Measurements from ENCODE around the gene P3H4. TPM values are rescaled to one million over a fixed set of nuclear protein-coding genes. Genes with fewer than 3 reads are reported as not detected.
"Not testable (repeated sequence)": the region's sequence is repeated elsewhere in the genome, so short reads cannot be mapped to it uniquely, and the experiment has no call there.

Gene P3H4
- total and polyA plus RNA-seq, 7 donors: 3.0 to 12.3 (median 9.9) TPM

DNA sequence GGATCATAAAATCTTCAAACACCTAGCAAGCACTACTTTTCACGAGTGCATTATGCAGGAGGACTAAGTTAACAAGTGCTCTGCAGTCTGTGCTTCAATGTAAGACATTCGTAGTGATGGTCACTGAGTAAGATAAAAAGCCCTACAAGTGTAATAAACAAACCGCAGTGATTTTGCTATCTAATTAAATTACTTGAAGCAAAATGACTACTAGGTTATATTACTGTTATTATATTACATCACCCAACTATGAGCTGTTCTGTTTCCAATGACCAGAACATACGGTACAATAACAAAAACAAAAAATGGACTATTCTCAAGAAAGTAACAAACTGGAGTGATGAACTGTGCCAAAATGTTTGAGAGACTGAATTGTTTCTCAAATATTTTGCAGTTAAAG, 37.0 kb upstream of the P3H4 start:
- DNase-seq: no peak
- peaks cover 0 to 25% (median 11%) of the 10 kb centered on the region in 4 donors for H3K4me1 ChIP-seq
- TF ChIP-seq, protein P1, sequence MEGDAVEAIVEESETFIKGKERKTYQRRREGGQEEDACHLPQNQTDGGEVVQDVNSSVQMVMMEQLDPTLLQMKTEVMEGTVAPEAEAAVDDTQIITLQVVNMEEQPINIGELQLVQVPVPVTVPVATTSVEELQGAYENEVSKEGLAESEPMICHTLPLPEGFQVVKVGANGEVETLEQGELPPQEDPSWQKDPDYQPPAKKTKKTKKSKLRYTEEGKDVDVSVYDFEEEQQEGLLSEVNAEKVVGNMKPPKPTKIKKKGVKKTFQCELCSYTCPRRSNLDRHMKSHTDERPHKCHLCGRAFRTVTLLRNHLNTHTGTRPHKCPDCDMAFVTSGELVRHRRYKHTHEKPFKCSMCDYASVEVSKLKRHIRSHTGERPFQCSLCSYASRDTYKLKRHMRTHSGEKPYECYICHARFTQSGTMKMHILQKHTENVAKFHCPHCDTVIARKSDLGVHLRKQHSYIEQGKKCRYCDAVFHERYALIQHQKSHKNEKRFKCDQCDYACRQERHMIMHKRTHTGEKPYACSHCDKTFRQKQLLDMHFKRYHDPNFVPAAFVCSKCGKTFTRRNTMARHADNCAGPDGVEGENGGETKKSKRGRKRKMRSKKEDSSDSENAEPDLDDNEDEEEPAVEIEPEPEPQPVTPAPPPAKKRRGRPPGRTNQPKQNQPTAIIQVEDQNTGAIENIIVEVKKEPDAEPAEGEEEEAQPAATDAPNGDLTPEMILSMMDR (IDR thresholded peaks at IDR 0.05): no peak
- TF ChIP-seq EP300 (IDR thresholded peaks at IDR 0.05): no peak
- TF ChIP-seq POLR2AphosphoS5 (IDR thresholded peaks at IDR 0.05): no peak
- no peak for TF ChIP-seq POLR2A (IDR thresholded peaks at IDR 0.05)
- intact Hi-C loops (cut with DNase I): no loop called here
- no peak overlapping the region for H3K4me3 ChIP-seq
- H3K27ac ChIP-seq: peak overlapping the region in 2 of 4 donors; percentile 19 to 22
- WGBS, 2 donors: 62 to 73% methylated on average over 4 of the region's 4 CpGs
- no peaks in the 10 kb centered on the region for H3K27me3 ChIP-seq
- peaks cover 0 to 14% (median 4%) of the 10 kb centered on the region in 4 donors for H3K36me3 ChIP-seq
- H3K9me3 ChIP-seq: no peaks in the 10 kb centered on the region

DNA sequence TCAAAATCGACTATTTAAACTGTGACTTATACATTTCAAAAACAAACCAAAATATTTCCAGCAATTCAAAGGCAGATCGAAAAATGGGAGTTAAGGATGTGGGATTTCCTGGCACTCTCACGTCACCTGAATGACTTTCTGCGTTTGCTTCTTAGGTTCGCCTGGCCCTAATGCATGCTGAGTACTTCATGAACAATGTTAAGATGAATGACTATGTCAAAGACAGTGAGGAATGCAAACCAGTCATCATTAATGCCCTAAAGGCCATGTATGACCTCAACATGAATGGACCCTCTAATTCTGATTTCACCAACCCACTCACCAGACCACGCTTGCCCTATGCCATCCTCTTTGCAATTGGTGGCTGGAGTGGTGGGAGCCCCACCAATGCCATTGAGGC, 33.2 kb upstream of the P3H4 start:
- WGBS, 2 donors: 95 to 96% methylated on average over 6 of the region's 6 CpGs
- DNase-seq: peak; percentile 21

DNA sequence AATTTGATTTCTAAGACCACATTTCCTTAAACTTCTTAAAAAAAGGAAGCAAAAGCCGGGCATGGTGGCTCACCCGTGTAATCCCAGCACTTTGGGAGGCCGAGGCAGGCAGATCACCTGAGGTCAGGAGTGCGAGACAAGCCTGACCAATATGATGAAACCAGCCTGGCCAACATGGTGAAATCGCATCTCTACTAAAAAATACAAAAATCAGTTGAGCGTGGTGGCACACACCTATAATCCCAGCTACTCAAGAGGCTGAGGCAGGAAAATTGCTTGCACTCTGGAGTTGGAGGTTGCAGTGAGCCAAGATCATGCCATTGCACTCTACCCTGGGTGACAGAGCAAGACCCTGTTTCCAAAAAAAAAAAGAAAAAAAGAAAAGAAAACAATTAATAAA, 29.0 kb upstream of the P3H4 start:
- H3K27ac ChIP-seq; intact Hi-C loops (cut with DNase I); H3K27me3 ChIP-seq; DNase-seq; H3K4me3 ChIP-seq; H3K9me3 ChIP-seq; H3K36me3 ChIP-seq; H3K4me1 ChIP-seq: not testable (repeated sequence)
- 89 to 91% methylated on average over 6 of the region's 6 CpGs for WGBS, 2 donors

More for the DNA sequence above, 33.2 kb upstream of the P3H4 start:
- H3K27ac ChIP-seq: no peak overlapping the region
- TF ChIP-seq POLR2A (IDR thresholded peaks at IDR 0.05): no peak
- no peaks in the 10 kb centered on the region for H3K9me3 ChIP-seq
- intact Hi-C loops (cut with DNase I): no loop called here
- no peak overlapping the region for H3K4me3 ChIP-seq
- no peaks in the 10 kb centered on the region for H3K27me3 ChIP-seq
- no peaks in the 10 kb centered on the region for H3K36me3 ChIP-seq
- peaks cover 0 to 19% (median 10%) of the 10 kb centered on the region in 4 donors for H3K4me1 ChIP-seq

DNA sequence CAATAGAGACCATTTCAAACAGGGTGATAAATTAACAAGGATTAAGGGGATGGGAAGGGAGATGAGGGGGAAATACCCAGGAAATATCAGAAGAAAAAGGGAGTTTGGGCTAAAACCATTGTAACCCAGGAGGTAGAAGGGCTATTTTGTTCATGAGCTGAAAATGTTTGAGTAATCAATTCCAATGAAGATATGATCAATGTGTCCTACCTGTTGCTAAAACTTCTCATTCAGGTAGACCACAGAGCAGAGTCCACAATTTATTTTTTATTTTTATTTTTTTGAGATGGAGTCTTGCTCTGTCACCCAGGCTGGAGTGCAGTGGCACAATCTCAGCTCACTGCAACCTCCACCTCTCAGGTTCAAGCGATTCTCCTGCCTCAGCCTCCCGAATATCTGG, 27.7 kb upstream of the P3H4 start:
- H3K4me3 ChIP-seq; intact Hi-C loops (cut with DNase I); H3K9me3 ChIP-seq; DNase-seq; H3K36me3 ChIP-seq; H3K27me3 ChIP-seq; H3K27ac ChIP-seq: not testable (repeated sequence)
- WGBS, 2 donors: 85 to 96% methylated on average over 2 of the region's 2 CpGs
- H3K4me1 ChIP-seq: peaks cover 0 to 15% (median 14%) of the 10 kb centered on the region in 4 donors

DNA sequence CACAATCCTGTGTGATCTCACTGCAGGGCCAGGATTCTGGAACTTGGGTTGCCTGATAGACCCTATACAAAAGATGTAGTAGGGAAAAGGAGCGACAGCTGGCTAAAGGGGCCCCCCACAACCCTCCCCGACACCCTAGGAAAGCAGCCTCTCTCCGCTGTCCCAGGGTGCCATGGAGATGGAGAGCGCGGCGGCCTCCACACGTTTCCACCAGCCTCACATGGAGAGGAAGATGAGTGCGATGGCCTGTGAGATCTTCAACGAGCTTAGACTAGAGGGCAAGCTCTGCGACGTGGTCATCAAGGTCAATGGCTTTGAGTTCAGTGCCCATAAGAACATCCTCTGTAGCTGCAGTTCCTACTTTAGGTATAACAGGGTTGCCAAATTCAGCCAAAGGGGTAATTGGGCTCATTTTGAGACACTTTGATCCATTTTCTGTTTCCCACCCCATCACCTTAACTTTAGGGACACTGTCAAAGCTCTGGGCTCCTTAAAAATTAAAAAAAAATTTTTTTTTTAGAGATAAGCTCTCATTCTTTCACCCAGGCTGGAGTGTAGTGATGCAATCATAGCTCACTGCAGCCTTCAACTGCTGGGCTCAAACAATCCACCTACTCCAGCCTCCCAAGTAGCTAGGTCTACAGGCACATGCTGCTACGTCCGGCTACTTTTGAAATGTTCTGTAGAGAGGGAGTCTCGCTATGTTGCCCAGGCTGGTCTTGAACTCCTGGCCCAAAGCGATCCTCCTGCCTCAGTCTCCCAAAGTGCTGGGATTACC, 26.2 kb upstream of the P3H4 start, which contains the start of gene KLHL10:
Gene KLHL10 (plus strand): TSS at position 65 of the 778 bp plus-strand sequence. CDS start 108 bp downstream, at position 173.
- Histone ChIP-seq H3K36me3 (peaks cover 0 to 9% (median 0%) of the 10 kb centered on the region in 4 donors), H3K27me3 (no peaks in the 10 kb centered on the region), H3K27ac (peak within 1 kb of the TSS in 3 of 4 donors; percentile 77 to 91 (median 85)), H3K4me1 (peaks cover 0 to 17% (median 15%) of the 10 kb centered on the region in 4 donors), H3K9me3 (no peaks in the 10 kb centered on the region), H3K4me3 (peak within 1 kb of the TSS in 3 of 4 donors; percentile 68 to 97 (median 74))
- TF ChIP-seq, protein P1 (IDR thresholded peaks at IDR 0.05): no peak
- no peak for TF ChIP-seq EP300 (IDR thresholded peaks at IDR 0.05)
- no peak for TF ChIP-seq POLR2AphosphoS5 (IDR thresholded peaks at IDR 0.05)
- TF ChIP-seq POLR2A (IDR thresholded peaks at IDR 0.05): no peak
- intact Hi-C loops (cut with DNase I): no loop called here
- 95 to 96% methylated on average over 15 of the region's 15 CpGs for WGBS, 2 donors
- no peak for DNase-seq

DNA sequence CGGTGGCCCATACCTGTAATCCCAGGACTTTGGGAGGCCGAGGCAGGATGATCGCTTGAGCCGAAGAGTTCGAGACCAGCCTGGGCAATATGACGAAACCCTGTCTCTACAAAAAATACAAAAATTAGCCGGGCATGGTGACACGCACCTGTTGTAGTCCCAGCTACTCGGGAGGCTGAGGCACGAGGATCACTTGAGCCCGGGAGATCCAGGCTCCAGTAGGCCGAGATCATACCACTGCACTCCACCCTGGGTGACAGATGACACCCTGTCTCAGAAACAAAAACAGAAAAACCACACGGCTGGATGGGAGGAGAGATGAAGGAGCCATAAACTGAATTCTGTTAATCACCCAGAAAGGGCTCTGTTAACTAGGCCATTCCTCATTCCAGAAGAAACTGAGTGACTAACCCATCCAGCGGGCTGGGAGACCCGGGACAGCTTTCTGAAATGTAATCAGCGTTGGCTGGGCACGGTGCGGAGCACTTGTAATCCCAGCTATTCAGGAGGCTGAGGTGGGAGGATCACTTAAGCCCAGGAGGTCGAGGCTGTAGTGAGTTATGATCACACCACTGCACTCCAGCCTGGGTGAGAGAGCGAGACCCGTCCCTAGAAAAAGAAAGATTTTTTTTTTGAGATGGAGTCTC, 24.9 kb upstream of the P3H4 start:
- intact Hi-C loops (cut with DNase I): no loop called here
- 32 to 52% methylated on average over 21 of the region's 21 CpGs for WGBS, 2 donors
- Histone ChIP-seq H3K27me3 (no peaks in the 10 kb centered on the region), H3K4me1 (peaks cover 0 to 17% (median 15%) of the 10 kb centered on the region in 4 donors), H3K27ac (peak overlapping the region; percentile 77 to 91 (median 86)), H3K4me3 (peak overlapping the region; percentile 68 to 97 (median 84)), H3K36me3 (peaks cover 0 to 21% (median 9%) of the 10 kb centered on the region in 4 donors), H3K9me3 (no peaks in the 10 kb centered on the region)
- no peak for DNase-seq
- TF ChIP-seq, protein P1 (IDR thresholded peaks at IDR 0.05): no peak
- TF ChIP-seq EP300 (IDR thresholded peaks at IDR 0.05) (no peak), POLR2A (IDR thresholded peaks at IDR 0.05) (no peak), POLR2AphosphoS5 (IDR thresholded peaks at IDR 0.05) (no peak)
